Choroid plexus epithelial cell (primary cell): ENCODE measurements around the gene KCNQ1.

Experiments
- DNase-seq: peaks from one replicate; pipeline ENCODE4 v3.0.0-alpha.2; 2010; ENCODE audit warnings: low read depth
- H3K4me3 ChIP-seq: 2 replicates; pipeline ENCODE4 v1.5.1; 2011; ENCODE audit warnings: low read depth, mild to moderate bottlenecking, control low read depth, low read length, moderate library complexity
- CTCF ChIP-seq: conservative IDR thresholded peaks from 2 replicates; pipeline ENCODE4 v1.5.1; 2011; ENCODE audit warnings: low read depth, mild to moderate bottlenecking, control low read depth, inconsistent platforms, low read length, moderate library complexity

KCNQ1 gene

GRCh38 chr11:2754008-2754407 lies 309.2 kb downstream of the KCNQ1 start:
- DNase-seq, result no peak
- no peak overlapping the region for H3K4me3 ChIP-seq
- no peak for TF ChIP-seq CTCF

- no peak for DNase-seq
- TF ChIP-seq CTCF, result no peak
- no peak overlapping the region for H3K4me3 ChIP-seq
Observed at GRCh38 chr11:2755071-2755470, 310.3 kb downstream of the KCNQ1 start.

GRCh38 chr11:2758751-2759150 lies 313.9 kb downstream of the KCNQ1 start:
- no peak overlapping the region for H3K4me3 ChIP-seq
- no peak for TF ChIP-seq CTCF
- no peak for DNase-seq

- H3K4me3 ChIP-seq, result no peak overlapping the region
- TF ChIP-seq CTCF, result no peak
- no peak for DNase-seq
Observed at GRCh38 chr11:2759228-2760195, 314.7 kb downstream of the KCNQ1 start.

GRCh38 chr11:2760196-2760871 lies 315.5 kb downstream of the KCNQ1 start:
- no peak for DNase-seq
- TF ChIP-seq CTCF, result no peak
- no peak overlapping the region for H3K4me3 ChIP-seq

GRCh38 chr11:2761131-2762030 lies 316.6 kb downstream of the KCNQ1 start:
- DNase-seq, result no peak
- H3K4me3 ChIP-seq, result no peak overlapping the region
- TF ChIP-seq CTCF, result no peak
